MCF 10A (cell line): Measurements from ENCODE around the gene MAML1. TPM values are rescaled to one million over a fixed set of nuclear protein-coding genes. Genes with fewer than 3 reads are reported as not detected.

Experiments used
- BruUV-seq: library from RNA; stranded (reverse); fragments of 400-500 nt; replicated peaks from 2 replicates; lab custom pipeline; 2021; lab: Mats Ljungman, UMichigan
- CTCF ChIA-PET: fragments of 300-600 bp; sonication (Branson Sonifier 250); formaldehyde crosslinking; extraction: SDS; loops from one replicate; lab custom pipeline; 2021; ENCODE audit warnings: antibody characterized with exemption, inconsistent platforms; lab: Yijun Ruan, JAX
- POLR2A ChIA-PET: fragments of 300-600, 350-650 bp; sonication (Branson Sonifier 250); formaldehyde crosslinking; extraction: SDS; loops from one replicate; lab custom pipeline; 2020; ENCODE audit warnings: antibody characterized with exemption, inconsistent platforms; lab: Yijun Ruan, JAX
- DNase-seq: peaks from one replicate; pipeline ENCODE4 v3.0.0-alpha.2; 2018; ENCODE audit not compliant: unreplicated experiment
- H3K27ac Mint-ChIP-seq: one replicate; pipeline ENCODE4 v1.8.0; 2022; ENCODE audit warnings: mild to moderate bottlenecking, low read depth, mixed read lengths; ENCODE audit not compliant: unreplicated experiment
- H3K27me3 Mint-ChIP-seq: one replicate; pipeline ENCODE4 v1.8.0; 2022; ENCODE audit warnings: mixed read lengths; ENCODE audit not compliant: insufficient read depth, unreplicated experiment
- H3K36me3 Mint-ChIP-seq: one replicate; pipeline ENCODE4 v1.8.0; 2022; ENCODE audit warnings: mild to moderate bottlenecking, moderate library complexity, mixed read lengths; ENCODE audit not compliant: insufficient read depth, unreplicated experiment
- H3K4me1 Mint-ChIP-seq: one replicate; pipeline ENCODE4 v1.8.0; 2022; ENCODE audit warnings: mixed read lengths; ENCODE audit not compliant: insufficient read depth, unreplicated experiment
- H3K4me3 Mint-ChIP-seq: one replicate; pipeline ENCODE4 v1.8.0; 2022; ENCODE audit warnings: mild to moderate bottlenecking, moderate library complexity, mixed read lengths; ENCODE audit not compliant: unreplicated experiment
- H3K9me3 Mint-ChIP-seq: one replicate; pipeline ENCODE4 v1.8.0; 2022; ENCODE audit warnings: mixed read lengths; ENCODE audit not compliant: unreplicated experiment
- CTCF ChIP-seq: fragments of 200-600 bp; IDR thresholded peaks from one replicate; pipeline ENCODE4 v1.8.0; 2022; ENCODE audit warnings: antibody characterized with exemption, mild to moderate bottlenecking; ENCODE audit not compliant: unreplicated experiment
- intact Hi-C: fragments of 100-400 bp; cut with micrococcal nuclease; formaldehyde crosslinking; loops from 2 replicates; pipeline ENCODE4 v1.14.1; 2022
- total RNA-seq: library from RNA; stranded (reverse); gene quantifications from 2 replicates; pipeline ENCODE4 v1.2.3, GENCODE V29; 2022

Gene MAML1
- total RNA-seq, 1 experiment from 2014 or later = 38.4 TPM

DNA sequence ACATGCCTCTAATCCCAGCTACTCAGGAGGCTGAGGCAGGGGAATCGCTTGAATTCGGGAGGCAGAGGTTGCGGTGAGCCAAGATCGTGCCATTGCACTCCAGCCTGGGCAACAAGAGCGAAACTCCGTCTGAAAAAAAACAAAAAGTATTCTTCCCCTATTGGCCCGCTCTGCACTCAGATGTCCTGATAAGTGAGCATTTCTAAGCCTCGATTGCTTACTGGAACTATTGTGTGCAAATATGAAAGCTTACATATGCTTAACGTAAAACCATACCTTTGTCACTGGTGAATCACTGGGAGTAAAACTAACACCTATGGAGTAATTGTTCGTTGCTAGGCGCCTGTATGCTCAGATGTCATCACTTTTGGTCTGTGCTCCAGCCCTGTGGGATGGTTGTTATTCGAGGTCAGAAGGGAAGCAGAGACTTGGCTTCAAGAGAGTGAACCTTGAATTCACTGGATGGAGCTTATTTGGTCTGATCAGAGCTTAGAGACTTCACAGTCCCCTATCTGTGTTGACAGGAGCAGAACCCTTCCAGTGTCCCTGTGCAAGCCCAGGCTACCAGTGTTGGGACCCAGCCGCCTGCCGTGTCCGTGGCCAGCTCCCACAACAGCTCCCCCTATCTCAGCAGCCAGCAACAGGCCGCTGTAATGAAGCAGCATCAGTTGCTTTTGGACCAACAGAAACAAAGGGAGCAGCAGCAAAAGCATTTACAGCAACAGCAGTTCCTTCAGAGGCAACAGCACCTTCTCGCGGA, 35.9 kb downstream of the MAML1 start:
- DNase-seq = no peak
- CTCF ChIA-PET = interaction anchor here (0.7 to 3.2 kb wide), 4 partner anchors 11 to 54 kb away, joined by 4 to 28 read pairs (median 4); no protein-coding TSS in a partner anchor

GRCh38 chr5:179769271-179769670, 36.6 kb downstream of the MAML1 start:
- H3K36me3 Mint-ChIP-seq = peaks cover 92% of the 10 kb centered on the region
- H3K27me3 Mint-ChIP-seq = no peaks in the 10 kb centered on the region
- no peak overlapping the region for H3K27ac Mint-ChIP-seq
- intact Hi-C loops = no loop called here
- H3K4me1 Mint-ChIP-seq = peaks cover 13% of the 10 kb centered on the region
- TF ChIP-seq CTCF = no peak
- H3K9me3 Mint-ChIP-seq = no peaks in the 10 kb centered on the region
- DNase-seq = no peak
- no TSS peak for BruUV-seq
- H3K4me3 Mint-ChIP-seq = no peak overlapping the region
- ChIA-PET POLR2A (interaction anchor here (1.3 kb wide), 2 partner anchors 11 to 25 kb away, joined by 3 to 4 read pairs; no protein-coding TSS in a partner anchor), CTCF (interaction anchor here (0.6 to 0.7 kb wide), 2 partner anchors 11 to 12 kb away, joined by 4 to 7 read pairs; no protein-coding TSS in a partner anchor)

More for the DNA sequence above, 35.9 kb downstream of the MAML1 start:
- H3K9me3 Mint-ChIP-seq = no peaks in the 10 kb centered on the region
- POLR2A ChIA-PET = interaction anchor here (0.9 to 1.3 kb wide), 3 partner anchors 12 to 36 kb away, joined by 3 to 4 read pairs (median 4); partner anchors contain the start of gene MAML1
- no peak overlapping the region for H3K27ac Mint-ChIP-seq
- no peak overlapping the region for H3K4me3 Mint-ChIP-seq
- no TSS peak for BruUV-seq
- TF ChIP-seq CTCF = no peak
- no peaks in the 10 kb centered on the region for H3K27me3 Mint-ChIP-seq
- intact Hi-C loops = no loop called here
- peaks cover 84% of the 10 kb centered on the region for H3K36me3 Mint-ChIP-seq
- peaks cover 21% of the 10 kb centered on the region for H3K4me1 Mint-ChIP-seq

- intact Hi-C loops = no loop called here
- H3K4me3 Mint-ChIP-seq = no peak overlapping the region
- no TSS peak for BruUV-seq
- peaks cover 12% of the 10 kb centered on the region for H3K4me1 Mint-ChIP-seq
- DNase-seq = no peak
- peaks cover 97% of the 10 kb centered on the region for H3K36me3 Mint-ChIP-seq
- CTCF ChIA-PET = interaction anchor here (0.6 to 0.7 kb wide), 2 partner anchors 8 to 12 kb away, joined by 3 to 7 read pairs; no protein-coding TSS in a partner anchor
- H3K27me3 Mint-ChIP-seq = no peaks in the 10 kb centered on the region
- H3K9me3 Mint-ChIP-seq = no peaks in the 10 kb centered on the region
- POLR2A ChIA-PET = interaction anchor here (1.3 to 1.5 kb wide), 3 partner anchors 11 to 38 kb away, joined by 3 to 4 read pairs (median 3); partner anchors contain the start of gene MAML1
- no peak overlapping the region for H3K27ac Mint-ChIP-seq
- no peak for TF ChIP-seq CTCF
These were observed 37.2 kb downstream of the MAML1 start for GRCh38 chr5:179769796-179770195.

- Mint-ChIP-seq H3K36me3 (peaks cover 95% of the 10 kb centered on the region), H3K27me3 (no peaks in the 10 kb centered on the region), H3K27ac (no peak overlapping the region), H3K4me3 (no peak overlapping the region), H3K4me1 (no peaks in the 10 kb centered on the region), H3K9me3 (no peaks in the 10 kb centered on the region)
- no TSS peak for BruUV-seq
- POLR2A ChIA-PET = interaction anchor here (0.7 to 1.5 kb wide), 5 partner anchors 9 to 49 kb away, joined by 3 to 5 read pairs (median 4); partner anchors contain the start of genes MAML1 and SQSTM1
- intact Hi-C loops = no loop called here
- no peak for DNase-seq
- CTCF ChIA-PET = interaction anchor here (0.6 to 1.9 kb wide), 3 partner anchors 9 to 551 kb away, joined by 5 to 14 read pairs (median 7); no protein-coding TSS in a partner anchor
- no peak for TF ChIP-seq CTCF
These were observed 38.8 kb downstream of the MAML1 start for GRCh38 chr5:179771311-179771895.
